ENCODE results near the gene PRKCE.

PRKCE gene

DNA sequence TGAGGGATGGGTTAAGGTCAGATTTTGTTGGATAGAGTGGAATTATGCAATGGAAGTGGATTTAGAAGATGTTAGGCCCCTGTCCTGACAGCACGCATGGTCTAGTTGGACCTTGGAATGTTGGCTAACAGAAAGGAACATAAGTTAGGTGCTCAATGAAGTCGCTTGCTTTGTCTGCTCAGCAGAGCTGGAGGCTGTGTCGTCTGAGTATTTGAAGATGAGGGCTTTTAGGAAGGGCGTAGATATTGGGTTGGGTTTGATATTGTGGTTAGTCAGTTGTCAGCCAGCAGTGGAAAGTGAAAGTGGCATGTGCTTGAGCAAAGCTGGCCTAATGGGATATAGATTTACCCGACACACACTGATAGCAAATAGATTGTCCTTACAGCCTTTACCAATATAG lies 239.3 kb downstream of the PRKCE start:
- no peak overlapping the region for H3K27ac ChIP-seq (ENCODE audit: insufficient read depth, low read depth, low read length, poor library complexity, severe bottlenecking)
- no peaks in the 10 kb centered on the region for H3K36me3 ChIP-seq (ENCODE audit: control insufficient read depth, insufficient read depth, low read length)
- no peaks in the 10 kb centered on the region for H3K9me3 ChIP-seq (ENCODE audit: control insufficient read depth, low read length)
- no peak overlapping the region for H3K4me3 ChIP-seq (ENCODE audit: insufficient read depth, low read depth, low read length)
- H3K27me3 ChIP-seq (ENCODE audit: control insufficient read depth, insufficient read depth, low read length, poor library complexity, severe bottlenecking): no peaks in the 10 kb centered on the region
- WGBS, 2 experiments: 94 to 95% methylated on average over 5 of the region's 5 CpGs
- H3K4me1 ChIP-seq (ENCODE audit: control insufficient read depth, insufficient read depth, low read length): no peaks in the 10 kb centered on the region

DNA sequence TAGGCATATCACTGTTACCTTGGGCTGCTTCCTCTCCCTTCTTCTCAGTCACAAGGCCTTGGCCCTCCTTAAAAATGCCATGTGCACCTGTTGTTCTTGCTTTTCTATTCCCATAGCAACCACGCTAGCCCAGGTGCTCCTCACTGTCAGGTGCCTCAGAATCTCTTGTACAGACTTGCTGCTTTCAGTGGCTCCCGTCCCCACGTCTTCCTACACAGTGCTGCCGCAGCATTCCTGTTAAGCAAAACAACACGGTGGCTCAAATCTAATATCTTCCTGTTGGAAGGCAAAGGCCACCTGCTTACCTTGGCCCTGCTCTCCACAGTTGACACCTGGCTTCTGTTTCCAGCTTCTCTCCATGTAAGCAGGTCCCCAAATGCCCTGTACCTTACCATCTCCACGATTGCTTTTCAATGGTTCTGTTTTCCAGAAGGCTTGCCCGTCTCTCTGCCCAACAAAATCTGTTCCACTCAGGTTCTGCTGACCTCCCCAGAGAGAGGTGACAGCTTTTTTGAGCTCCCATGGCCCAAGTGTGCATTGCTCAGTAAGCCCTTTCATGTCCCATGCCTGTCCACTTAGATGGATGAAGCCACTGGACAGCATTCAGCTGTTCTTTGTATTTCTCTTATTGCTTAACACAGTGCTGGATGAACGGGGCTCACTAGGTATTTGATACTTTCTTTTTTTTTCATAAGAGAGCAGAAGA lies 240.4 kb downstream of the PRKCE start:
- no peaks in the 10 kb centered on the region for H3K4me1 ChIP-seq (ENCODE audit: control insufficient read depth, insufficient read depth, low read length)
- H3K4me3 ChIP-seq (ENCODE audit: insufficient read depth, low read depth, low read length): no peak overlapping the region
- H3K36me3 ChIP-seq (ENCODE audit: control insufficient read depth, insufficient read depth, low read length): no peaks in the 10 kb centered on the region
- no peaks in the 10 kb centered on the region for H3K9me3 ChIP-seq (ENCODE audit: control insufficient read depth, low read length)
- no peak overlapping the region for H3K27ac ChIP-seq (ENCODE audit: insufficient read depth, low read depth, low read length, poor library complexity, severe bottlenecking)
- no peaks in the 10 kb centered on the region for H3K27me3 ChIP-seq (ENCODE audit: control insufficient read depth, insufficient read depth, low read length, poor library complexity, severe bottlenecking)
- WGBS, 2 experiments: 91 to 93% methylated on average over 8 of the region's 8 CpGs

DNA sequence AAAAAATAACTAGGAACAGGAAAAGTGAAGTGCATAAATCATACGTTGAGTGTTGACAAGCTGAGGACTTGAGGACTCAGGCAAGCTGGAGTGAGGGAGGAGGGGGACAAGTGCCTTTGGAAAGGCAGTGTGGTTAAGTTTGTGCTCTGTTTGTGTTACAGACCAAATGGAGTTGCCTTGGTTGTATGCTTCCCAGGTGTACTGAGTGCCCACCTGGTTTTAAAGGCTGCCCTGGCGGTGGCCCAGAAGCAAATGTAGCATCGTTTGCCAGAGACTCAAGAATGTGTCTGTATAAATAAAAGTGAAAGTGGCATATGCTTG lies 240.9 kb downstream of the PRKCE start:
- 85 to 93% methylated on average over 3 of the region's 3 CpGs for WGBS, 2 experiments

DNA sequence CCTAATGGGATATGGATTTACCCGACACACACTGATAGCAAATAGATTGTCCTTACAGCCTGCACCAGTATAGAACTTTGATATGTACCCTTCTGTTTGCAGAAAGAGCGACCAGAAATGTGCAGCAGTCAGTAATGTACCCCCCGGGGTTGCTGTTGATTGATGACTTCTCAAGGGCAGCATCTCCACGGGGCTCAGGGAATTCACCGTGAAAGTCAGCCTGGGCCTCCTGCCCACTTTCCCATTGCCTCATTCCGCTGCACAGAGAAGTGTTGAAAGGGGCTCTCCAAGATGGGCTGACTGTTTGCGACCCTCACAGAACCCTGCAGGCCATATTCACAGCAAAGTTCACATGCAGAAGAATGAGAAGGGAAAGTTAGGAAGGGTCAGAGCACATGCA lies 241.3 kb downstream of the PRKCE start:
- no peak overlapping the region for H3K4me3 ChIP-seq (ENCODE audit: insufficient read depth, low read depth, low read length)
- H3K4me1 ChIP-seq (ENCODE audit: control insufficient read depth, insufficient read depth, low read length): no peaks in the 10 kb centered on the region
- 77 to 84% methylated on average over 7 of the region's 7 CpGs for WGBS, 2 experiments
- H3K27me3 ChIP-seq (ENCODE audit: control insufficient read depth, insufficient read depth, low read length, poor library complexity, severe bottlenecking): no peaks in the 10 kb centered on the region
- no peak overlapping the region for H3K27ac ChIP-seq (ENCODE audit: insufficient read depth, low read depth, low read length, poor library complexity, severe bottlenecking)
- no peaks in the 10 kb centered on the region for H3K36me3 ChIP-seq (ENCODE audit: control insufficient read depth, insufficient read depth, low read length)
- no peaks in the 10 kb centered on the region for H3K9me3 ChIP-seq (ENCODE audit: control insufficient read depth, low read length)

More for the DNA sequence above, 240.9 kb downstream of the PRKCE start:
- Histone ChIP-seq H3K4me3 (ENCODE audit: insufficient read depth, low read depth, low read length) (no peak overlapping the region), H3K27me3 (ENCODE audit: control insufficient read depth, insufficient read depth, low read length, poor library complexity, severe bottlenecking) (no peaks in the 10 kb centered on the region), H3K9me3 (ENCODE audit: control insufficient read depth, low read length) (no peaks in the 10 kb centered on the region), H3K36me3 (ENCODE audit: control insufficient read depth, insufficient read depth, low read length) (no peaks in the 10 kb centered on the region), H3K27ac (ENCODE audit: insufficient read depth, low read depth, low read length, poor library complexity, severe bottlenecking) (no peak overlapping the region), H3K4me1 (ENCODE audit: control insufficient read depth, insufficient read depth, low read length) (no peaks in the 10 kb centered on the region)

DNA sequence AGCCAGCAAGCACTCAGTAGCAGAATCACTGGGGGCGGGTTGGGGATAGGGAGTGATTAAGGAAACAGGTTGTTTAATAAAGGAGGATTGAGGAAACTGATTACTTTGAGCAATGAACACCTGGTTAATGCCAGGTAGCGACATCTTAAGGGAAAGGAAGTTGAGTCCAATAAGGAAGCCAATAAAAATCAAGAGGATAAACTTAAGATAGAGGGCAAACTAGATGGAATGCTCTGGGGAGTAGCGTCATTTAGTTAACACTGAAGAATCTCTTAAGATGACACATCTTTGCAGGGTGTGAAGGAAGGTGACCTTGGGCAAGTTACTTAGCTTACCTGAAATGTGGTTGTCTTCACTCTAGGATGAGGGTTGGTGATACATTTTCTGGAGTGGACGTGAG lies 242.7 kb downstream of the PRKCE start:
- Histone ChIP-seq H3K27me3 (ENCODE audit: control insufficient read depth, insufficient read depth, low read length, poor library complexity, severe bottlenecking) (no peaks in the 10 kb centered on the region), H3K4me3 (ENCODE audit: insufficient read depth, low read depth, low read length) (no peak overlapping the region), H3K36me3 (ENCODE audit: control insufficient read depth, insufficient read depth, low read length) (no peaks in the 10 kb centered on the region), H3K27ac (ENCODE audit: insufficient read depth, low read depth, low read length, poor library complexity, severe bottlenecking) (no peak overlapping the region), H3K4me1 (ENCODE audit: control insufficient read depth, insufficient read depth, low read length) (no peaks in the 10 kb centered on the region), H3K9me3 (ENCODE audit: control insufficient read depth, low read length) (no peaks in the 10 kb centered on the region)
- WGBS, 2 experiments: 93 to 96% methylated on average over 4 of the region's 4 CpGs

DNA sequence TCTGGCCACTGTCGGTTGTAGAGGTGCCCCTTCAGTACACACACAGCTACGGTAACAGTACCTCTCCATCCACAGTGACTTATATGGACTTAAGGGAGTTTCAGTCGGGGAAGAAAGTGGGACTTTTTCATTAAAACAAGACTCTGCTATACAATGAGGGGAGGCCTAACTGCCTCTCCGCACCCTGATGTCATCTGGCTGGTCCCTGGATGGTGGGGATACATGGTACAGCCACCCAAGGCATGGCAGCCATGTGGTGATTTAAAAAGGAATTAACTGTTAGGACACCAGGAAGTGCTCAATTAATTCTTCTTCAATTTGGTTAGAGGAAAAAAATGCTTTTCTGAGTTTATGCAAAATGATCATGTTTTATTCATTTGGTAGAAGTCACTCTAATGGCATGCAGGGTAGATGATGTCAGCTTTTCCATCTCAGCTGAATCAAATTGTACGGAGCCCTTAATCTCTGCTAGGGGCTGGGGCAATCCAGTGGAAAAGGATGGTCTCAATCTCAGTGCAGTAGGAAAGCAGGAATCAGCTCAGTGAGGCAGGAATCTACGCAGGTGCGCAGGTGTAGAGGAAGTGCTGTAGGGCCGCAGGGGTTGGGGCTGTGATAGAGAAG lies 243.9 kb downstream of the PRKCE start:
- Histone ChIP-seq H3K27me3 (ENCODE audit: control insufficient read depth, insufficient read depth, low read length, poor library complexity, severe bottlenecking) (no peaks in the 10 kb centered on the region), H3K4me1 (ENCODE audit: control insufficient read depth, insufficient read depth, low read length) (no peaks in the 10 kb centered on the region), H3K27ac (ENCODE audit: insufficient read depth, low read depth, low read length, poor library complexity, severe bottlenecking) (no peak overlapping the region), H3K4me3 (ENCODE audit: insufficient read depth, low read depth, low read length) (no peak overlapping the region), H3K9me3 (ENCODE audit: control insufficient read depth, low read length) (no peaks in the 10 kb centered on the region), H3K36me3 (ENCODE audit: control insufficient read depth, insufficient read depth, low read length) (no peaks in the 10 kb centered on the region)
- 96% methylated on average over 8 of the region's 8 CpGs for WGBS, 2 experiments

DNA sequence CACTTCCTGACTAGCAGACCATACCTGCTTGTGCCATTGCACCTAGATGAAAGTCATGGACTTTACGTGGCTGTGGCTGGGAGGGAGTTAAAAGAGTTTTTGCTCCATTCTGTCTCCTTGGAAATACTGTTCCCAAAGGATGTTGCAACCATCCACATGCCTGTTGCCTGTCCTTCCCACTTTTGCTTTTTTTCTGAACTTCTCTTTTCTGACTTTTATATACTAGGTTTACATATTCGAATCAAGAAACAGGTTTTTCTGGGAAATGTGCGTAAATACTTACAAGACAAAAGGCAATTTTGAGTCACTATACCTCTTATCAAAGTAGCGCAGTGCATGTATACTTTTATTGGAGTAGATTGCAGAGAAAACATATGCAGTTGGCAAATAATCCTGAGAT lies 244.8 kb downstream of the PRKCE start:
- H3K4me1 ChIP-seq (ENCODE audit: control insufficient read depth, insufficient read depth, low read length): no peaks in the 10 kb centered on the region
- H3K27ac ChIP-seq (ENCODE audit: insufficient read depth, low read depth, low read length, poor library complexity, severe bottlenecking): no peak overlapping the region
- no peaks in the 10 kb centered on the region for H3K9me3 ChIP-seq (ENCODE audit: control insufficient read depth, low read length)
- H3K27me3 ChIP-seq (ENCODE audit: control insufficient read depth, insufficient read depth, low read length, poor library complexity, severe bottlenecking): no peaks in the 10 kb centered on the region
- 98% methylated on average over 3 to 4 of the region's 4 CpGs for WGBS, 2 experiments
- H3K36me3 ChIP-seq (ENCODE audit: control insufficient read depth, insufficient read depth, low read length): no peaks in the 10 kb centered on the region
- no peak overlapping the region for H3K4me3 ChIP-seq (ENCODE audit: insufficient read depth, low read depth, low read length)

DNA sequence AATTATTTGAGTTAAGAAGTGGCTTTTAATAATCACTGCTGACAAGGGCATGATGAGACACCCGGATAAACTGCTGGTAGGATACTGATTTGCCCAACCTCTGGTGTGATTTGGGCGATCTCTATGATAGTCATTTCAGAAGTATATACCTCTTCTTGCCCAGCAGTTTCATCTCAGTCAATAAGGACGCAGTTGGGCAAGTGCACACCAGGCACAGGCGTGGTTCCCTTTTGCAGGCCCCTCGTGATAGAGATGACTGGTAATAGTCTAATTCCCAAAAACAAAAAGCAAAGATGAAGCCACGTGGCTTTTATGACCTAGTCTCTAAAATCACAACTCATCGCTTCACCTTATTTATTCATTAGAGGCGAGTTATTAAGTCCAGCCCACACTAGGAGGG lies 246.4 kb downstream of the PRKCE start:
- no peaks in the 10 kb centered on the region for H3K9me3 ChIP-seq (ENCODE audit: control insufficient read depth, low read length)
- no peak overlapping the region for H3K27ac ChIP-seq (ENCODE audit: insufficient read depth, low read depth, low read length, poor library complexity, severe bottlenecking)
- H3K4me1 ChIP-seq (ENCODE audit: control insufficient read depth, insufficient read depth, low read length): no peaks in the 10 kb centered on the region
- no peaks in the 10 kb centered on the region for H3K27me3 ChIP-seq (ENCODE audit: control insufficient read depth, insufficient read depth, low read length, poor library complexity, severe bottlenecking)
- no peaks in the 10 kb centered on the region for H3K36me3 ChIP-seq (ENCODE audit: control insufficient read depth, insufficient read depth, low read length)
- no peak overlapping the region for H3K4me3 ChIP-seq (ENCODE audit: insufficient read depth, low read depth, low read length)
- 95 to 98% methylated on average over 5 to 8 of the region's 8 CpGs for WGBS, 2 experiments

DNA sequence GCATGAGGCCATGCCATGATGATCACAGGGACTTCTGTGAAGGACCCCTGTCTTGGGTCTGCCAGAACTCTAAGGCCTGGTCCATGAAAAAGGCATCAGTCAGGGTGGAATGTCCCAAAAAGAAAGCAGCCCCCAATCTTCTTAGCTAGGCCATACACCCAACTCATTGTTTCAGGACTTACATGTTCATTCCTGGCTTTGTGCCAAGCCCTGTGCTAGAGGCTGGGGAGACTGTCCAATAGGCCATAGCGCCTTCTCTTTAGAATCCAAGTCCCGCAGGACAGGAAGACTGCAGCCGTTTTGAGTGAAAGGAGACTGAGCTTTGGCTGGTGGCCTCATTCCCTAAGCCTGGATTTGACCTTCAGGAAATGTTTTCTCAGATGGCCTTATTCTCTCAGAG lies 247.3 kb downstream of the PRKCE start:
- H3K4me3 ChIP-seq (ENCODE audit: insufficient read depth, low read depth, low read length): no peak overlapping the region
- WGBS, 2 experiments: 93 to 99% methylated on average over 3 of the region's 3 CpGs
- no peaks in the 10 kb centered on the region for H3K36me3 ChIP-seq (ENCODE audit: control insufficient read depth, insufficient read depth, low read length)
- no peaks in the 10 kb centered on the region for H3K27me3 ChIP-seq (ENCODE audit: control insufficient read depth, insufficient read depth, low read length, poor library complexity, severe bottlenecking)
- H3K4me1 ChIP-seq (ENCODE audit: control insufficient read depth, insufficient read depth, low read length): no peaks in the 10 kb centered on the region
- H3K27ac ChIP-seq (ENCODE audit: insufficient read depth, low read depth, low read length, poor library complexity, severe bottlenecking): no peak overlapping the region
- H3K9me3 ChIP-seq (ENCODE audit: control insufficient read depth, low read length): no peaks in the 10 kb centered on the region

DNA sequence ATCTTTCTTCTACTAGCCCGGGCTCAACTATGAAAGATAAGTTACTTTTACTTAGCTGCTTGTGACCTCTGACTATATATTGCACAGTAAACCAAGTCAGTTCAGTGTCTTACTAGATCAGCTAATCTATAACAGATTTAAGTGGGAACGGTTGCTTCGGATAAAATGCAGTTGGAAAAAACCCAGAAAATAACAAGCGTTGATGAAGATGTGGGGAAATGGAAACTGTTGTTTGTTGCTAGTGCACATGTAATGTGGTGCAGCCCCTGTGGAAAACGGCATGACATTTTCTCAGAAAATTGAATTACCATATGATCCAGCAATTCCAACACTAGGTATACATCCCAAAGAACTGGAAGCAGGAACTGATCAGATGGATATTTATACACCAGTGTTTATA lies 248.5 kb downstream of the PRKCE start:
- Histone ChIP-seq H3K27ac (ENCODE audit: insufficient read depth, low read depth, low read length, poor library complexity, severe bottlenecking) (no peak overlapping the region), H3K36me3 (ENCODE audit: control insufficient read depth, insufficient read depth, low read length) (no peaks in the 10 kb centered on the region)
- WGBS, 2 experiments: 92 to 100% methylated on average over 4 to 5 of the region's 5 CpGs

More for the DNA sequence above, 248.5 kb downstream of the PRKCE start:
- no peaks in the 10 kb centered on the region for H3K27me3 ChIP-seq (ENCODE audit: control insufficient read depth, insufficient read depth, low read length, poor library complexity, severe bottlenecking)
- peaks cover 3% of the 10 kb centered on the region for H3K4me1 ChIP-seq (ENCODE audit: control insufficient read depth, insufficient read depth, low read length)
- H3K9me3 ChIP-seq (ENCODE audit: control insufficient read depth, low read length): no peaks in the 10 kb centered on the region
- H3K4me3 ChIP-seq (ENCODE audit: insufficient read depth, low read depth, low read length): no peak overlapping the region

Measured in ectodermal cell (in vitro differentiated cells).